GM19397 (cell line): ENCODE data around the gene DKK3.

Source experiments
- ATAC-seq: cut with Tn5 transposase; IDR thresholded peaks from one replicate; pipeline ENCODE4 v1.9.1; 2021; ENCODE audit warnings: mild to moderate bottlenecking, moderate library complexity; ENCODE audit not compliant: unreplicated experiment

The DKK3 gene

GRCh38 chr11:11985016-11985715 is 23.3 kb downstream of the DKK3 start:
- ATAC-seq, result no peak

GRCh38 chr11:11984563-11984962 is 23.9 kb downstream of the DKK3 start:
- no peak for ATAC-seq

- no peak for ATAC-seq
These were observed 25.0 kb downstream of the DKK3 start for GRCh38 chr11:11983427-11983826.

GRCh38 chr11:11982975-11983374 is 25.5 kb downstream of the DKK3 start:
- no peak for ATAC-seq

GRCh38 chr11:11982461-11982860 is 26.0 kb downstream of the DKK3 start:
- ATAC-seq, result no peak

GRCh38 chr11:11981840-11982239 is 26.6 kb downstream of the DKK3 start:
- no peak for ATAC-seq

GRCh38 chr11:11981364-11981763 is 27.1 kb downstream of the DKK3 start:
- no peak for ATAC-seq

- no peak for ATAC-seq
These were observed 27.6 kb downstream of the DKK3 start for GRCh38 chr11:11980841-11981308.

GRCh38 chr11:11980200-11980599 is 28.2 kb downstream of the DKK3 start:
- ATAC-seq, result no peak

- no peak for ATAC-seq
These were observed 28.8 kb downstream of the DKK3 start for GRCh38 chr11:11979488-11980117.

GRCh38 chr11:11978792-11979487 is 29.5 kb downstream of the DKK3 start:
- ATAC-seq, result no peak

GRCh38 chr11:11978098-11978637 is 30.3 kb downstream of the DKK3 start:
- ATAC-seq, result no peak

- no peak for ATAC-seq
These were observed 31.1 kb downstream of the DKK3 start for GRCh38 chr11:11977206-11977938.

- ATAC-seq, result no peak
These were observed 31.8 kb downstream of the DKK3 start for GRCh38 chr11:11976481-11977127.

GRCh38 chr11:11975201-11976092 is 33.0 kb downstream of the DKK3 start:
- no peak for ATAC-seq

GRCh38 chr11:11973866-11974265 is 34.6 kb downstream of the DKK3 start:
- no peak for ATAC-seq

GRCh38 chr11:11973361-11973800 is 35.0 kb downstream of the DKK3 start:
- ATAC-seq, result no peak

- no peak for ATAC-seq
These were observed 35.6 kb downstream of the DKK3 start for GRCh38 chr11:11972730-11973341.
